SHP77 treated with DMSO at 0.1 percent for 48 hours (cell line): Measurements from ENCODE around the gene WIZ.
"Not testable (repeated sequence)": the region's sequence is repeated elsewhere in the genome, so short reads cannot be mapped to it uniquely, and the experiment has no call there.

ENCODE experiments used
- DNase-seq: peaks from one replicate; lab custom pipeline; 2025; lab: John Stamatoyannopoulos, UW

WIZ gene

GRCh38 chr19:15411351-15411750 is 38.4 kb downstream of the WIZ start:
- DNase-seq: not testable (repeated sequence)

- no peak for DNase-seq
These were observed 45.0 kb downstream of the WIZ start for GRCh38 chr19:15404780-15405211.

GRCh38 chr19:15404097-15404779 is 45.5 kb downstream of the WIZ start:
- no peak for DNase-seq

DNA sequence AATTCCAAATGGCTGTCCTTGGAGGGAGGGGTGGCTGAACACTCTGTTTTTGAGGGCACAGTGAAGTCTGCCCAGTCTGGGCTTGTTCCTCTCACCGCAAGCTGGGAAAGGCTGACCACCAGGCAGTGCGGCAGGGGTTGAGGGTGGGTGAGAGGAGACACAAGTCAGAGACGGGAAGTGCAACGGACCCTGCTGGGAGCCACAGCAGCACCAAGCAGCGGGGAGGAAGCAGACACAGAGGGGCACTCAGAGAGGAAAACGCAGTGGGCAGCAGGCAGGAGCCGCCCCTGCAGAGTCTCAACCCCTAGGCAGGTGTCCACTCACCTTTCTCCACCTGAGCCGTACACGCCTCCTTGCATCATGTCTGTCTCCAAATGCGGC is 46.6 kb downstream of the WIZ start:
- DNase-seq: no peak

GRCh38 chr19:15402411-15403150 is 47.2 kb downstream of the WIZ start:
- DNase-seq: no peak

GRCh38 chr19:15401397-15401710 is 48.4 kb downstream of the WIZ start:
- no peak for DNase-seq

GRCh38 chr19:15400521-15401396 is 49.0 kb downstream of the WIZ start:
- DNase-seq: no peak

- no peak for DNase-seq
These were observed 50.1 kb downstream of the WIZ start for GRCh38 chr19:15399635-15400034.

DNA sequence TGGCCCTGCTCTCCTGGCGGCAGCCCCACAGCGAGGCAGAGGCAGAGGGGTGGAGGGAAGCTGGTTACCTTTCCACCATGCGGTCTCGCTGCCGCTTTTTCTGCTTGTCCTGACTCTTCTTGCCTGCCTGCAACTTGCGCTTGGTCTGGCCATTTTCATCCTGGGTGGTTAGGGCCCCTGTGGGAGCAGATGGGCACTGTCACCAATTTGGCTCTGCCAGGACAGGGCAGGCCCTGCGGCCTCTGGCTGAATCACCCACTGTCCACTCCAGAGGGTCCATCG is 50.6 kb downstream of the WIZ start:
- DNase-seq: no peak

DNA sequence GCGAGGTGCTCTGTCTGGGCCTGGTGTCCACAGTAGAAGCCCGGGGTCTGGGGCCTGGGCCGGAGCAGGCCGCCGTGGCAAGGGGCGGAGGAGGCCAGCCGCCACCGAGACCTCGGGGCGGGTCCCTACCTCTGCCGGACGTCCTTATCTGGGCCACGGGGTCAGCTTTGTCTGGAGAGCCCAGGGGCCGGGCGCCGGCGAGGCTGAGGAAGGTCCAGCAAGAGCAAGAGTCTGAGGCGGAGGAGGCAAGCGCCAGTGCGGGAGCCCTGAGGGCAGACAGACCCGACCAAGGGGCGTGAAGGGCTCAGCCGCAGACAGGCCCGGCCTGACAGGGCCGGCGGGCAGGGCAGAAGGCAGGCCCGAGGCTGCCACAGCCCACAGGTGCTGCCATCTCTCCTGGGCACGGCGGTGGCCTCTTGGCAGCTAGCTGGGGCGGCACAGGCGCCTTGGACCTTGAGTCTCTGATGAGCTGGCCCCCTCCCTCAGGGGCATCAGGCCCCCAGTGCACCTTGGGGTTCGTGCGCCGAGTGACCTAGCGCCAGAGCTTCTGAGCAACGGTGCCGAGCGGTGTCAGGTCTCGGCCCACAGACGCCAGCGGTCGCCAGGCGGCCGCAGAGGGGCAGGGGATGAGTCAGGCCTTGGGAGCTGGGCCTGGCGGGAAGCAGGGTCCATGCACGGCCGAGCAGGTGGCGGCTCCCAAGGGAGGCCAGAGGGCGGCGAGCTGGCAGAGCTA is 51.1 kb downstream of the WIZ start:
- DNase-seq: no peak

GRCh38 chr19:15397782-15398181 is 52.0 kb downstream of the WIZ start:
- DNase-seq: no peak

DNA sequence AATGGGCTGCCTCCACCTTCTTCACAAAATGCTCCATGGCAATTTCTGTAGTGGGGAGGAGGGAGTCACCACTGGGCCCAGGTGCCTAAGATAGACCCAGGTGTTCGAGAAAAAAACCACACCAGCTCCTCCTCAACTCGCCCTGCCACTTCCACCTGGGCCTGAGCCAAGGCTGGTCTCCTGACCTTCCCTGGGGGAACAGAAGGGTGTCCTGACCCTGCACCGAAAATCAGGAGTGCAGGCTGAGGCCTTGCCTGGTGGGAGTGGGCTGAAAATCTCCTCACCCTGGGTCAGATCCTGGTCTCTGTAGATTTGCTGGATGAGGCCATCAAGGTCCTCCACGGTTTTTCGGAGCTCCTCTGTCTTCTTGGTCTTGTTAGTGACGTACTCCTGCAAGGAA is 52.5 kb downstream of the WIZ start:
- DNase-seq: no peak

DNA sequence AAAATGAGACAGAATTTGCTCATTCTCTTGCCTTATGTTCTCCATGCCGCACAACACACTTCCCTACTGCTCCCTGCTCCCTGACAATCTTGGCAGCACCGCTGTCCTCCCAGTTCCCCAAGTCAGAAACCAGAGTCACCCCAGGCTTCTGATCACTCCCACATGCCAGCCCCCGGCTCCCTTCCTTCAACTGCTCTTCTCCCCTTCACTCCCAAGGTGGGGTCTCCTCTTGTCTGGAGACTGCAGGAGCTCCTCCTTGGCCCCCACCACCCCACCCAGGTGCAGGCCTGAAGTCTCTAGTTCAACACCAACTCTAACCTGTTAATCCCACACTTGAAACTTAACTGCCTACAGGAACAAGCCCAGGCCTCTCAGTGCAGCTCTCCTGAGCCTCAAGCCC is 53.3 kb downstream of the WIZ start:
- no peak for DNase-seq

GRCh38 chr19:15395251-15395650 is 54.5 kb downstream of the WIZ start:
- DNase-seq: not testable (repeated sequence)

GRCh38 chr19:15394426-15394825 is 55.3 kb downstream of the WIZ start:
- DNase-seq: no peak

GRCh38 chr19:15393963-15394362 is 55.8 kb downstream of the WIZ start:
- no peak for DNase-seq

DNA sequence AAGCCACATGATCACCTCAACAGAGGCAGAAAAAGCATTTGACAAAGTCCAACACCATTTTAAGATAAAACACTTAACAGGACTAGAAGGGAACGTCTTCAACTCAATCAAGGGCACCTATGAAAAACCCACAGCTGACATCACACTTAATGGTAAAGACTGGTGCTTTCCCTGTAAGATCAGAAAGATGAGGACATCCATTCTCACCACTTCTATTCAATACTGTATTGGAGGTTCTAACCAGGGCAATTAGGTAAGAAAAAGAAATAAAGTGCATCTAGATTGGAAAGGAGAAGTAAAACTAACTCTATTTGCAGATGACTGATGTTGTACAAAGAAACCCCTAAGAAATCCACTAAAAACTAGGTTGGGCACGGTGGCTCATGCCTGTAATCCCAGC is 58.9 kb downstream of the WIZ start:
- DNase-seq: no peak

GRCh38 chr19:15381864-15382263 is 67.9 kb downstream of the WIZ start:
- DNase-seq: no peak

DNA sequence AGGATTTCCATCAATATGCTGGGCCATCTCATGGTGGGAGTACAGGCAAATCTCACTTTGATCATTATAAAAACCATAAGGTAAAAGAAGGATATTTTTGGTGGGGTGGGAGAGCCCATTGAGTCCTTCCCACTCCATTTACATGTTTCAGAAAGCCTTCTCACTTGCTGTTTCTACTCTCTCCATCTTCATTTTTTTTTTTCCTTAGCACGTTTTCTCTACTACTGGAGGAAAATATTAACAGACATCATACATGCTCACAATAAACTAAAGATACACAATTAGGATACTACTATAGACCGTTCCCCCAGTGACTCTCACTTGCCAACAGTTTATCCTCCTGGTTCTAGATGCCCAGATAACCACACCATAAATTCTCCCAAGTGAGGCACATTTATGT is 68.3 kb downstream of the WIZ start:
- DNase-seq: no peak

DNA sequence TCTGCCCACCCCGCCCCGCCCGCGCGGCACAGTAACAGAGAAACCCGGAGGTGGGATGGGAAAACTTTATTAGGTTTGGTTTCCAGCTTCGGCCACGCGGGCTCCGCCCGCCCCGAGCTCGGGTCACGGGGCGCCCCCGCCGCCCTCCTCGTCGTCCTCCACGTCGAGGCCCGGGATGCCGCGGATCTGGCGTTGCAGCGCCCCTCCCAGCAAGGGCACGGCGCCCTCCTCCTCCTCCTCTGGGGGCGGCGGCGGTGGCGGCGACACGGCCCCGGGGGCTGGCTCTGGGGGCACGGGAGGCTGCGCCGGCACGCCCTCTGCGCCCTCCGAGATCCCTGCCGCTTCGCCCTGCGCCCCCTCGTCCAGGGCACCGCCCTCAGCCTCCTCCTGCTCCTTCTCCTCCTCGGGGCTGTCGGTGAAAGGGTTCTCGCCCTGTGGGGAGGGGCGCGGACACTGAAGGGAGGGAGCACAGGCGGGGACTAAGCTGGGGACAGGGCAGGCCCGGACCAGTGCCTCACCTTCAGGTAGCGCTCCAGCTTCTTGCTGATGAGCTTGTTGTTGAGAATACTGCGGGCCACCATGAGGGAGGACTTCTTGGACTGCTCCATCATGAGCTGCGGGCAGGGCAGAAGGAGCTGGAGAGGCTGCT is 69.6 kb downstream of the WIZ start:
- DNase-seq: no peak

DNA sequence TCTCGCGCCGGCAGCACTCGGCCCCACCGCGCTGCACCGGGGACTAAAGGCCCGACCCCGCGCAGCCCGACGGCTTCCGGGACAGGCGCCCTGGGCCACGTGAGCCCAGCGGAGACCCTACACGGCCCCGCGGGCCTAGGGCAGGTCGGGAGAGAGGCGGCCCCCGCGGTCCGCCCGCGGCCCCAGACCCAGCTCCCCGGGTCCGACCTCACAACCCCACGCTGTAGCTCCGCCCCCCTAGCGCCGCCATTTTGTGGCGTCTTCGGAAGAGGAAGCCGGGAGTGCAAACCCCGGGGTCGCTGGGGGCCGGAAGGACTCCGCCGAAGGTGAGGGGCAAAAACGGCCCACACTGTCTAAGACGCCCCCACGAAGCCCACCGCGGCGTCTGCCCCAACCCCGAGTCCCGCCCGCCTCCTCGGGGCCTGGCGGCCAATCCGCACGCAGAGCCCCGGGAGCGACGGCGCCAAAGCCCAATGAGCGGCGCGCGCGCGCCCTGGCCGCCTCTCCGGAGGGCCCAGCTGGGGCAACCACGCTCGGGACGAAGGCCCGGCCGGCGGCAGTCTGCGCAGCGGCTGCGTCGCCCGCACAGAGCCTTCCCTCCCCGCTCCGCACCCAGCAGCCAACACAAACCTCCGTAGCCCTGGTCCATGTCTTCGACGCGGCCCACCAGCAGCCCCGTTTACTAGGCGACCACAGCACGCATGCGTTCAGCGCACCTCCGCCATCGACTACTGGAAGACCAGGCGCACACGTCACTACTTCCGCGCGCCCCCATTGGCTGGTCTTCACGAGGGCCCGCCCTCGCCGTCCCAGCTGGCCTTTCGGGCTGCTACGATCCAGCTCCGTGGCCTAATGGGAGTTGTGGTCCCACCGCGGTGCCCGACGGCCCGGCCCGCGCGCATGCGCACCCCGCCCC is 70.4 kb downstream of the WIZ start, which contains the start of gene AKAP8:
AKAP8 (minus strand) TSS at position 705 of the 916 bp plus-strand sequence; CDS start at position 649, 56 bp downstream.
- peak; percentile 91 for DNase-seq
